Measurements from ENCODE around the gene CTR9. TPM values are rescaled to one million over a fixed set of nuclear protein-coding genes. Genes with fewer than 3 reads are reported as not detected.

CTR9 gene
- total RNA-seq, 1 donor from 2014 or later: 3.1 TPM

DNA sequence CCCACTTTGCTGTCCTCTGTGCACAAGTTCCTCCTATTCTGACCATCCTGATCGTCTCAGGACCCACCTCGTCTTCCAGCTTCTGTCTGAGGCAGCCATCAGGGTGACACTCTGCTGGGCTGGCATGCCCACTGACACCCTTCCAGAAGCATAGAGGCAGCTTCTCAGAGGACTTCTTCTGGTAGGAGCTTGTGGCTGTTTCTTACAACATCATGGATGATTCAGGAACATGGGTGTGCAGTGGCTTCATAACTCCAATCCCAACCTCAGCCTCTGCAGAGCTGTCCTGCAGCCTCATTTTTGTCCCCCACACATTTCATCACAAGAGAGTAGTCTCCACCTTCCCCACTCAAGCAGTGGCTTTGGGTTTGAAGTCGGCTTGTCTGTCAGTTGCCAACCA, 20.9 kb upstream of the CTR9 start:
- H3K36me3 ChIP-seq: no peaks in the 10 kb centered on the region
- TF ChIP-seq, protein P1, sequence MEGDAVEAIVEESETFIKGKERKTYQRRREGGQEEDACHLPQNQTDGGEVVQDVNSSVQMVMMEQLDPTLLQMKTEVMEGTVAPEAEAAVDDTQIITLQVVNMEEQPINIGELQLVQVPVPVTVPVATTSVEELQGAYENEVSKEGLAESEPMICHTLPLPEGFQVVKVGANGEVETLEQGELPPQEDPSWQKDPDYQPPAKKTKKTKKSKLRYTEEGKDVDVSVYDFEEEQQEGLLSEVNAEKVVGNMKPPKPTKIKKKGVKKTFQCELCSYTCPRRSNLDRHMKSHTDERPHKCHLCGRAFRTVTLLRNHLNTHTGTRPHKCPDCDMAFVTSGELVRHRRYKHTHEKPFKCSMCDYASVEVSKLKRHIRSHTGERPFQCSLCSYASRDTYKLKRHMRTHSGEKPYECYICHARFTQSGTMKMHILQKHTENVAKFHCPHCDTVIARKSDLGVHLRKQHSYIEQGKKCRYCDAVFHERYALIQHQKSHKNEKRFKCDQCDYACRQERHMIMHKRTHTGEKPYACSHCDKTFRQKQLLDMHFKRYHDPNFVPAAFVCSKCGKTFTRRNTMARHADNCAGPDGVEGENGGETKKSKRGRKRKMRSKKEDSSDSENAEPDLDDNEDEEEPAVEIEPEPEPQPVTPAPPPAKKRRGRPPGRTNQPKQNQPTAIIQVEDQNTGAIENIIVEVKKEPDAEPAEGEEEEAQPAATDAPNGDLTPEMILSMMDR (IDR thresholded peaks at IDR 0.05): no peak
- intact Hi-C loops (cut with DNase I): no loop called here

DNA sequence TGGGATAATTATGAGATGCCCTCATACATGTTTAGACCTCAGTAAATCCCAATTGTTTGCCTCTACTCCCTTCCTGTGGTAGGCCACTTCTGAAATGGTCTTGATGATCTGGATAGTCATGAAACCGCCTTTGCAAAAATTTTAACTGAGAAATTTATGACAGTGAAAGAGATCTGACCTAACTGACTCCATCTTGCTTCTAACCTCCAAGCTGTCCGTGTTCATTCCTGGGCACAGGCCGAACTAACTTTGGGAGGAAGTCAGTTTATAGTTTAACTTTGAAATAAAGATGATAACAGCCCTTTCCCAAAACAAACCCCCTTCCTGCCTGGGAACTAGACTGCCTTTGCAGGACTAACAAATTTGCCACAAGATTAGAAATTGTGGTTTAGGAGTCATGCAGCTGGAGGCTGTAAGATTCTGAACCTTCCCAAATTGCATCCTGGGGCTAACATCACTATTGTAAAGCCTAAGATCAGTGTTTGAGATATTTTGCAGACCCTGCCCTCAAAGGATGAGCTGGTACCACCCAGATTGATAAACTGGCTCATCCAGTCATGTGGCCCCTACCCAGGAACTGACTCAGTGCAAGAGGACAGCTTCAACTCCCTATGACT, 19.9 kb upstream of the CTR9 start:
- DNase-seq (ENCODE audit: low spot score in 2 of 2): no peak
- no peak overlapping the region for H3K4me3 ChIP-seq
- no peaks in the 10 kb centered on the region for H3K27me3 ChIP-seq
- intact Hi-C loops (cut with DNase I): no loop called here
- H3K27ac ChIP-seq: no peak overlapping the region
- peaks cover 0 to 29% of the 10 kb centered on the region in 2 donors for H3K4me1 ChIP-seq
- H3K9me3 ChIP-seq: no peaks in the 10 kb centered on the region
- no peaks in the 10 kb centered on the region for H3K36me3 ChIP-seq
- TF ChIP-seq, protein P1 (IDR thresholded peaks at IDR 0.05): no peak

More for the DNA sequence above, 20.9 kb upstream of the CTR9 start:
- no peak overlapping the region for H3K4me3 ChIP-seq
- no peaks in the 10 kb centered on the region for H3K27me3 ChIP-seq
- peaks cover 0 to 25% of the 10 kb centered on the region in 2 donors for H3K4me1 ChIP-seq
- no peaks in the 10 kb centered on the region for H3K9me3 ChIP-seq
- no peak overlapping the region for H3K27ac ChIP-seq
- no peak for DNase-seq (ENCODE audit: low spot score in 2 of 2)

DNA sequence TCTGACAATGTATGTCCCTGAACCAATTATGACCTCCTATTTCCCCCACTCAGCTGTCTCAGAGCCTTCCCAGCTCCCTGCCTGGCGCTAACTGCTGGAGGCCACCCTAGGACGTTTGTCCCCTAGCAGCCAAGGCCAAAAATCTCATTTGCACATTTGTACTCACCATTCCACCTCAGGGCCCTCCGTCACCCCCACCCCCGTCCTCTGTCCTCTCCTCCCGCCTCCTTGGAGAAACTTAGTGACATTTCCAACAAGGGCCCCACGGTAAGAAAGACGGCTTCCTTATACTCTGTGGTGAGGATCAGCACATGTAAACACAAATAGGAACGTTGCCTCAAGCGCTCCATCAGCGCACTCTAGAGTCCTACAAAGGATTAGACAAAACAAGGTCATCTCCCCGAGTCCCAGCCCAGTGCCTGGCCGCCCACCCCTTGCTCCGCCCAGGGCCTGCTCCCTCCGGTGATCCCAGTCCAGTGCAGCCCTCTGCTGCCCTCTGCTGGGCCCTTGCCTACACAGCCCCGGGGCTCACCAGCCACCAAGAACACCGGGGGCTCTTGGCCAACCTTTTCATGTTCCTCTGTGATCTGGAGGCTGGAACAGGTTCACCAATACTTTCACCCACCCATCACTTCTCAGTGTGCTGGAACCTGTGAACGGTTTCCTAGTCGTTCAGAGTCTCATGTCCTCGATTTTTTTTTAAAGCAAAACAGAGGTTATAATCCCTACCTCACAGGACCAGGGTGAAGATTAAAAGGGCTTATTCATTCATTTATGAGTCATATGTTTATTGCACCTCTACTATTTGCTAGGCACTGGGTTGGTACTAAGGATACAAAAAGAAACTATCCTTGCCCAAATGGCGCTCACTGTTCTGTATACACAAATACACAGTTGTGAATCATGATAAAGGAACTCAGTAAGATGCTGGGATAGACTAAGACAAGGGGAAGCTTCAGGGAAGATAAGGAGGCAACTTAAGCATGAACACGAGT, 15.3 kb upstream of the CTR9 start:
- Histone ChIP-seq H3K27ac (peak overlapping the region; percentile 75 to 84), H3K4me3 (peak overlapping the region; percentile 29 to 44), H3K9me3 (no peaks in the 10 kb centered on the region), H3K27me3 (no peaks in the 10 kb centered on the region), H3K36me3 (no peaks in the 10 kb centered on the region), H3K4me1 (peaks cover 0 to 25% of the 10 kb centered on the region in 2 donors)
- peak; percentile 81 to 98 for DNase-seq (ENCODE audit: low spot score in 2 of 2)
- TF ChIP-seq, protein P1 (IDR thresholded peaks at IDR 0.05): peak; percentile 99
- intact Hi-C loops (cut with DNase I): loop anchor here (1.0 to 2.0 kb wide), 5 partner anchors 111 to 329 kb away; no protein-coding TSS in a partner anchor

GRCh38 chr11:10742460-10743208, 8.4 kb upstream of the CTR9 start:
- no peak for DNase-seq (ENCODE audit: low spot score in 2 of 2)
- H3K4me1 ChIP-seq: no peaks in the 10 kb centered on the region
- intact Hi-C loops (cut with DNase I): no loop called here
- no peak overlapping the region for H3K4me3 ChIP-seq
- no peaks in the 10 kb centered on the region for H3K9me3 ChIP-seq
- TF ChIP-seq, protein P1 (IDR thresholded peaks at IDR 0.05): no peak
- no peaks in the 10 kb centered on the region for H3K36me3 ChIP-seq
- peak overlapping the region in 1 of 2 donors; percentile 18 for H3K27ac ChIP-seq
- H3K27me3 ChIP-seq: no peaks in the 10 kb centered on the region

- Histone ChIP-seq H3K4me1 (no peaks in the 10 kb centered on the region), H3K36me3 (no peaks in the 10 kb centered on the region), H3K27ac (no peak overlapping the region), H3K9me3 (no peaks in the 10 kb centered on the region), H3K4me3 (no peak overlapping the region), H3K27me3 (no peaks in the 10 kb centered on the region)
- no peak for DNase-seq (ENCODE audit: low spot score in 2 of 2)
- intact Hi-C loops (cut with DNase I): no loop called here
- TF ChIP-seq, protein P1 (IDR thresholded peaks at IDR 0.05): no peak
These were observed 7.6 kb upstream of the CTR9 start for GRCh38 chr11:10743354-10744000.

All from ascending aorta (tissue), 2 donors.